ENCODE measurements around the gene PNPLA7. TPM values are rescaled to one million over a fixed set of nuclear protein-coding genes. Genes with fewer than 3 reads are reported as not detected.

PNPLA7 gene
- total RNA-seq, 4 donors from 2014 or later, result 0.61 to 3.4 (median 0.91) TPM

GRCh38 chr9:137588311-137588710 lies 38.1 kb upstream of the PNPLA7 start:
- intact Hi-C loops (cut with DNase I), result no loop called here
- Histone ChIP-seq H3K36me3 (peaks cover 19 to 54% (median 22%) of the 10 kb centered on the region in 3 donors), H3K27ac (no peak overlapping the region), H3K27me3 (no peaks in the 10 kb centered on the region), H3K9me3 (no peaks in the 10 kb centered on the region), H3K4me3 (no peak overlapping the region), H3K4me1 (peaks cover 16 to 35% (median 19%) of the 10 kb centered on the region in 3 donors)
- TF ChIP-seq POLR2A (IDR thresholded peaks at IDR 0.05), result no peak
- TF ChIP-seq, protein P1, sequence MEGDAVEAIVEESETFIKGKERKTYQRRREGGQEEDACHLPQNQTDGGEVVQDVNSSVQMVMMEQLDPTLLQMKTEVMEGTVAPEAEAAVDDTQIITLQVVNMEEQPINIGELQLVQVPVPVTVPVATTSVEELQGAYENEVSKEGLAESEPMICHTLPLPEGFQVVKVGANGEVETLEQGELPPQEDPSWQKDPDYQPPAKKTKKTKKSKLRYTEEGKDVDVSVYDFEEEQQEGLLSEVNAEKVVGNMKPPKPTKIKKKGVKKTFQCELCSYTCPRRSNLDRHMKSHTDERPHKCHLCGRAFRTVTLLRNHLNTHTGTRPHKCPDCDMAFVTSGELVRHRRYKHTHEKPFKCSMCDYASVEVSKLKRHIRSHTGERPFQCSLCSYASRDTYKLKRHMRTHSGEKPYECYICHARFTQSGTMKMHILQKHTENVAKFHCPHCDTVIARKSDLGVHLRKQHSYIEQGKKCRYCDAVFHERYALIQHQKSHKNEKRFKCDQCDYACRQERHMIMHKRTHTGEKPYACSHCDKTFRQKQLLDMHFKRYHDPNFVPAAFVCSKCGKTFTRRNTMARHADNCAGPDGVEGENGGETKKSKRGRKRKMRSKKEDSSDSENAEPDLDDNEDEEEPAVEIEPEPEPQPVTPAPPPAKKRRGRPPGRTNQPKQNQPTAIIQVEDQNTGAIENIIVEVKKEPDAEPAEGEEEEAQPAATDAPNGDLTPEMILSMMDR (IDR thresholded peaks at IDR 0.05), result no peak
- DNase-seq, result no peak
- WGBS, 2 donors, result 93 to 95% methylated on average over 4 to 10 of the region's 13 CpGs

- no peaks in the 10 kb centered on the region for H3K27me3 ChIP-seq
- H3K36me3 ChIP-seq, result peaks cover 22 to 69% (median 32%) of the 10 kb centered on the region in 3 donors
- intact Hi-C loops (cut with DNase I), result no loop called here
- no peaks in the 10 kb centered on the region for H3K9me3 ChIP-seq
- no peak overlapping the region for H3K4me3 ChIP-seq
- no peak for TF ChIP-seq POLR2A (IDR thresholded peaks at IDR 0.05)
- TF ChIP-seq, protein P1 (IDR thresholded peaks at IDR 0.05), result no peak
- WGBS, 2 donors, result 93 to 100% methylated on average over 2 to 3 of the region's 14 CpGs
- H3K27ac ChIP-seq, result no peak overlapping the region
- no peak for DNase-seq
- peaks cover 16 to 30% (median 19%) of the 10 kb centered on the region in 3 donors for H3K4me1 ChIP-seq
These were observed 36.7 kb upstream of the PNPLA7 start for GRCh38 chr9:137586854-137587253.

GRCh38 chr9:137583957-137584356 lies 33.8 kb upstream of the PNPLA7 start:
- Histone ChIP-seq H3K36me3 (peaks cover 28 to 82% (median 32%) of the 10 kb centered on the region in 3 donors), H3K27me3 (no peaks in the 10 kb centered on the region), H3K9me3 (no peaks in the 10 kb centered on the region), H3K27ac (no peak overlapping the region), H3K4me1 (peaks cover 9 to 25% (median 12%) of the 10 kb centered on the region in 3 donors), H3K4me3 (no peak overlapping the region)
- 60 to 95% methylated on average over 3 to 4 of the region's 8 CpGs for WGBS, 2 donors
- no peak for TF ChIP-seq POLR2A (IDR thresholded peaks at IDR 0.05)
- TF ChIP-seq, protein P1 (IDR thresholded peaks at IDR 0.05), result no peak
- DNase-seq, result no peak
- intact Hi-C loops (cut with DNase I), result no loop called here

- WGBS, 2 donors, result 86 to 89% methylated on average over 7 of the region's 14 CpGs
- H3K4me1 ChIP-seq, result peaks cover 6 to 20% (median 8%) of the 10 kb centered on the region in 3 donors
- TF ChIP-seq POLR2A (IDR thresholded peaks at IDR 0.05), result no peak
- TF ChIP-seq, protein P1 (IDR thresholded peaks at IDR 0.05), result no peak
- no peak overlapping the region for H3K4me3 ChIP-seq
- H3K27ac ChIP-seq, result no peak overlapping the region
- no peaks in the 10 kb centered on the region for H3K9me3 ChIP-seq
- H3K27me3 ChIP-seq, result no peaks in the 10 kb centered on the region
- no peak for DNase-seq
- peaks cover 28 to 77% (median 32%) of the 10 kb centered on the region in 3 donors for H3K36me3 ChIP-seq
- intact Hi-C loops (cut with DNase I), result no loop called here
These were observed 33.1 kb upstream of the PNPLA7 start for GRCh38 chr9:137583347-137583746.

DNA sequence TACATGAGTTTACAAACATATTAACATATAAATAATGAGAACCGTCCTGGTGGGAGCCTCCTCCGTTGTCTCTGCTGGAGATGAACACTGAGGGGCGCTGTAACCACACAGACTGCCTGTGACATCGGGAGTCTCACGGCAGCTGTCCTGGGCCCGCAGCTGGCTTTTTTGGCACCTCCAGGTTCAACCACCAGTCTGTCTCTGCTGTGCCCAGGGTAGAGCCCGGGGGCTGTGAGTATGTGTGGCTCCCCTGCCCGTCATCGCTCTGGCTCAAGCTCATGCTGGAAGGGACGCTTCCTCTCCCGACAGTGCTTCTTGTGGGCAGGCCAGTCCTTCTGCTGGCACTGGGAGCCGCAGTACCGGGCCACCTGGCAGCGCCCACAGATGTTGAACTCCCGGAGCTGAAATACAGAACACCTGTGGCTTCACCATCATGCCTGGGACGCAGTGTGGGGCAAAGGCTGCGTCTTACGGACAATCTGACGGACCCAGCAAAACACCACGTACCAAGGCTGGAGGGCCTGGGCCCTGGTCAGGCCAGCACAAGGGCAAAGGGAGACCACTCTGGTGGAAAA lies 32.2 kb upstream of the PNPLA7 start:
- Histone ChIP-seq H3K36me3 (peaks cover 22 to 67% (median 26%) of the 10 kb centered on the region in 3 donors), H3K27ac (no peak overlapping the region), H3K4me3 (no peak overlapping the region), H3K4me1 (peaks cover 13 to 25% (median 15%) of the 10 kb centered on the region in 3 donors), H3K9me3 (no peaks in the 10 kb centered on the region), H3K27me3 (no peaks in the 10 kb centered on the region)
- DNase-seq, result no peak
- no peak for TF ChIP-seq POLR2A (IDR thresholded peaks at IDR 0.05)
- TF ChIP-seq, protein P1 (IDR thresholded peaks at IDR 0.05), result peak in 3 of 6 experiments; percentile 17 to 43 (median 27)
- intact Hi-C loops (cut with DNase I), result no loop called here
- WGBS, 2 donors, result 65 to 75% methylated on average over 6 to 18 of the region's 20 CpGs
